Body of pancreas (tissue), 4 donors: ENCODE data around the gene GRID1.

Experiments used
- POLR2A ChIP-seq, 3 donors: fragments of 450-650 bp; IDR thresholded peaks; one replicate each; pipeline ENCODE4 v1.6.1; 2016; ENCODE audit warnings: antibody characterized with exemption in 3 of 3, mild to moderate bottlenecking in 2 of 3
- TF ChIP-seq, protein P1 (sequence below), 7 experiments: fragments of 450-650 bp in 4 of 7; fragments of 200-600 bp in 3 of 7; sonication (generic) in 3 of 7; IDR thresholded peaks; one replicate each; pipeline ENCODE4 v1.5.1; 2016 to 2019; ENCODE audit warnings: antibody characterized with exemption in 7 of 7

- TF ChIP-seq, protein P1, sequence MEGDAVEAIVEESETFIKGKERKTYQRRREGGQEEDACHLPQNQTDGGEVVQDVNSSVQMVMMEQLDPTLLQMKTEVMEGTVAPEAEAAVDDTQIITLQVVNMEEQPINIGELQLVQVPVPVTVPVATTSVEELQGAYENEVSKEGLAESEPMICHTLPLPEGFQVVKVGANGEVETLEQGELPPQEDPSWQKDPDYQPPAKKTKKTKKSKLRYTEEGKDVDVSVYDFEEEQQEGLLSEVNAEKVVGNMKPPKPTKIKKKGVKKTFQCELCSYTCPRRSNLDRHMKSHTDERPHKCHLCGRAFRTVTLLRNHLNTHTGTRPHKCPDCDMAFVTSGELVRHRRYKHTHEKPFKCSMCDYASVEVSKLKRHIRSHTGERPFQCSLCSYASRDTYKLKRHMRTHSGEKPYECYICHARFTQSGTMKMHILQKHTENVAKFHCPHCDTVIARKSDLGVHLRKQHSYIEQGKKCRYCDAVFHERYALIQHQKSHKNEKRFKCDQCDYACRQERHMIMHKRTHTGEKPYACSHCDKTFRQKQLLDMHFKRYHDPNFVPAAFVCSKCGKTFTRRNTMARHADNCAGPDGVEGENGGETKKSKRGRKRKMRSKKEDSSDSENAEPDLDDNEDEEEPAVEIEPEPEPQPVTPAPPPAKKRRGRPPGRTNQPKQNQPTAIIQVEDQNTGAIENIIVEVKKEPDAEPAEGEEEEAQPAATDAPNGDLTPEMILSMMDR (IDR thresholded peaks at IDR 0.05) = no peak
- TF ChIP-seq POLR2A (IDR thresholded peaks at IDR 0.05) = no peak
These were observed 571.1 kb downstream of the GRID1 start for GRCh38 chr10:85795460-85795859.
